Ectodermal cell (in vitro differentiated cells): Measurements from ENCODE around the gene MEGF9.

Source experiments
- H3K27ac ChIP-seq: 2 replicates; pipeline ENCODE4 v1.7.0; 2013; ENCODE audit warnings: mild to moderate bottlenecking, low read depth, low read length; ENCODE audit not compliant: insufficient read depth, poor library complexity, severe bottlenecking
- H3K27me3 ChIP-seq: 2 replicates; pipeline ENCODE4 v1.7.0; 2013; ENCODE audit warnings: mild to moderate bottlenecking, low read length; ENCODE audit not compliant: insufficient read depth, control insufficient read depth, poor library complexity, severe bottlenecking
- H3K36me3 ChIP-seq: one replicate; pipeline ENCODE4 v1.7.0; 2013; ENCODE audit warnings: low read length; ENCODE audit not compliant: control insufficient read depth, insufficient read depth
- H3K4me1 ChIP-seq: one replicate; pipeline ENCODE4 v1.7.0; 2013; ENCODE audit warnings: low read length; ENCODE audit not compliant: control insufficient read depth, insufficient read depth
- H3K4me3 ChIP-seq: 2 replicates; pipeline ENCODE4 v1.7.0; 2013; ENCODE audit warnings: low read depth, low read length, control low read depth; ENCODE audit not compliant: insufficient read depth
- H3K9me3 ChIP-seq: 2 replicates; pipeline ENCODE4 v1.7.0; 2013; ENCODE audit warnings: mild to moderate bottlenecking, low read length, moderate library complexity; ENCODE audit not compliant: control insufficient read depth
- WGBS, 2 experiments: methylation state at CpG; one replicate each; pipeline ENCODE4 v1.1.7; 2013; ENCODE audit warnings: missing lambda C conversion rate in 2 of 2; 5-methylcytosine and 5-hydroxymethylcytosine counted together

The MEGF9 gene

DNA sequence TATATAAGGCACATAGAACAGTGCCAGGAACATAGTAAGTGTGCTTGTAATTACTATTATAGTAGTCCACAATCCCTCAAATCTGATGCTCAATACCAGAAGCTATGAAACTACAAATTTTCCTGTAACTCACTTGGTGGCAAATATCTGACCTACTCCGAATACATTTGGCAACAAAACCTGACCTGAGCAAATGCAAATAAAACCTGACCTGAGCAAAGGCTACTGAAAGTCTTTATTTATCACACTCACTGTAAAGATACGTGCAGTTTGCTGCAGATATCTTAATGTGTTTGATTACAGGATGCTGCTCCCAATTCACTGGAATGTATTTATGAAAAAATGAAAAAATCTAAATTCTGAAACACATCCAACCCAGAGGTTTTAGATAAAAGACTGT is 7.1 kb downstream of the MEGF9 start:
- WGBS, 2 experiments = 95% methylated on average over 1 to 2 of the region's 2 CpGs
- Histone ChIP-seq H3K4me3 (no peak overlapping the region), H3K27me3 (peaks cover under 1% of the 10 kb centered on the region), H3K36me3 (no peaks in the 10 kb centered on the region), H3K27ac (no peak overlapping the region), H3K4me1 (no peaks in the 10 kb centered on the region), H3K9me3 (no peaks in the 10 kb centered on the region)

DNA sequence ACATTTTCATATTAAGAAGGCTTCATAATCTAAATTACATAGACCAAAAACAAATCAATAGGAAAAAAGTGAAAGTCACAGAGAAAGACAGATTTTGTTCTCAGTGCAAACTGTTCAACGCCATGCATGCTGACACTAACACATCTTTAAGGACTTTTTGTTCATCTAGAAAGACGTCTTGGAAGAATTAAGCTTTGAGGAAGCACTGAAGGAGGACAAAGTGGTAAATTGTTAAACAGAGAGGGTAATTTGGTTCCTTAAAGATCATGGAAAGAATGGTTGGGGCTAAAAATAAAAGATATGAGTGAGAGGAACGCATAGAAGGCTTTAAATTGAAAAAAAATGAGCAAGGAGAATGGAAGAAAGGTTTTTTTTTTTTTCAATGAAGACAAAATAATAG is 9.1 kb downstream of the MEGF9 start:
- 48 to 54% methylated on average over 3 of the region's 3 CpGs for WGBS, 2 experiments
- Histone ChIP-seq H3K9me3 (no peaks in the 10 kb centered on the region), H3K4me1 (no peaks in the 10 kb centered on the region), H3K27me3 (no peaks in the 10 kb centered on the region), H3K4me3 (no peak overlapping the region), H3K27ac (no peak overlapping the region), H3K36me3 (no peaks in the 10 kb centered on the region)

DNA sequence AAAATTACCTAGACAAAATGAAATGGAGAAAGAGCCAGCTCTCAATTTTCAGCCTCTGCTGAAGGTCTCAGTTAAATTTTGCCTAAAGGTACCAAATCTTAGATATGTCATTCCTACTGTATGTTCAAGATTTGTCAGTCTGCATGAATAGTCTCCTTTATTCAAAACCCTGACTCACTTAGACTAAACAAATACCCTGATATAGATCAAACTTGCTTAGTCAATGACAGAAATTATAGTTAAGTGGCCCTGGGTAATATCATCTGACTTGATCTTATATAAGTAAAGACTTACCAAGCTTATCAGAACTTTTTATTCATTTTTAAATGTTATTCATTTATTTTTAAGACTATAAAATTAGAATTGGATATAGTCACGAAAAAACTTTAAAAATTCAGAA is 12.2 kb downstream of the MEGF9 start:
- no CpG with 5 or more reads among the region's 1 CpG for WGBS, 2 experiments
- H3K27me3 ChIP-seq = no peaks in the 10 kb centered on the region
- no peaks in the 10 kb centered on the region for H3K9me3 ChIP-seq
- no peaks in the 10 kb centered on the region for H3K36me3 ChIP-seq
- H3K27ac ChIP-seq = no peak overlapping the region
- H3K4me3 ChIP-seq = no peak overlapping the region
- peaks cover 5% of the 10 kb centered on the region for H3K4me1 ChIP-seq

DNA sequence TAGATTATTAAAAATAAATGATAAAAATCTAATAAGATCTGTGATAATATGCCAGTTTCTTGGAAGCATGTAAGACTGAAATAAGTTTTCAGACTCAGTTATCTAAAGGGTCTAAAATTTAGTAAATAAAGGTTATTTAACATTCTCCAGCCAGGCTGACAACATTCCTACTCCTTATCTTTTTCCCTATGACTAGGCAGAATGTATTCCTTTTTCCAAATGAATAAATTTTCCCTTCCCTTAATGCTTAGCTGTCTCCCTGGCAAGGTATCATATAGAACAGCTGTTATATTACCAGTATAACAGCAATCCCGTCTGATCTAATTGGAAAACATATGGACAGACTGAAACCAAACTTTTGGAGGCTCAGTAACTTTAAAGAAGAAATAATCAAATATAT is 13.0 kb downstream of the MEGF9 start:
- 86 to 100% methylated on average over 1 of the region's 1 CpG for WGBS, 2 experiments
- peaks cover 5% of the 10 kb centered on the region for H3K4me1 ChIP-seq
- peaks cover 8% of the 10 kb centered on the region for H3K27me3 ChIP-seq
- no peaks in the 10 kb centered on the region for H3K36me3 ChIP-seq
- no peak overlapping the region for H3K27ac ChIP-seq
- no peak overlapping the region for H3K4me3 ChIP-seq
- no peaks in the 10 kb centered on the region for H3K9me3 ChIP-seq

DNA sequence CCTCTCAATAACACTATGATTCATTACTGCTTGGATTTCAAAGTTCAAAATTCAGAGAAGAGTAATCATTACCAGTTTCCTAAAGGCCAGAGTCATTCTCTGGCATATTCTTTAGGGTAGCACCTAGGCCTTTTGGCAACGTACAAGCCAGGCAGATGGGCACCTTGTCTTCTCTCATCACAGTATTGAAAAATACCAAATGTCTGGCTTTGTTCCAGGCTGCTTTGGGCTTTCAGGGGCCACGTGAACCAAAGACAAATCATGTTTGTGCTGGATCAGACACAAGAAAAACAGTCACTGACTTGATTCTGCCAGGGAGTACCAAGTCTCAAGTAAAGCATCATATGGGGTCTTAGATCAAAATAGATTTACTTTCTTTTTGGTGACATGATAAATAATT is 15.5 kb downstream of the MEGF9 start:
- H3K4me3 ChIP-seq = no peak overlapping the region
- H3K27me3 ChIP-seq = peaks cover 33% of the 10 kb centered on the region
- peaks cover 5% of the 10 kb centered on the region for H3K4me1 ChIP-seq
- H3K36me3 ChIP-seq = no peaks in the 10 kb centered on the region
- no peaks in the 10 kb centered on the region for H3K9me3 ChIP-seq
- no peak overlapping the region for H3K27ac ChIP-seq
- WGBS, 2 experiments = 86% methylated on average over 2 of the region's 2 CpGs

DNA sequence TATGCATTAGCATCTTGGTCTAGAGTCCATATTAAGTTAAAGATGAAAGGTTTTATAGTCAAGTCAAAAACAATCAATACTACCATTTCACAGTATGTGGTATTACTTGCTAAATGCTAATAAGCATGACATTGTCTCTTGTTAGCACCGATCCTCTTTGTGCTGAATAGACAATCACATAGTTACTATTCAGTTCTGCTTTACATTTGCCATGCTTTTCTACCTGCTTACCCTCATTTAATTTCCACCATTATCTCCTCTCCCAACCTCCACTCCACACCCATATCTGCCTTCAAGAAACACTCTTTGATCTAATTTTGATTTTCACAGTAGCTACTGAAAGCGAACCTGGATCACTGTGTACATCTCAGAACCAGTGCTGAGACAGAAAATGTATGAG is 16.8 kb downstream of the MEGF9 start:
- H3K4me1 ChIP-seq = peaks cover 5% of the 10 kb centered on the region
- WGBS, 2 experiments = 59 to 76% methylated on average over 2 of the region's 2 CpGs
- no peak overlapping the region for H3K27ac ChIP-seq
- no peak overlapping the region for H3K4me3 ChIP-seq
- H3K36me3 ChIP-seq = no peaks in the 10 kb centered on the region
- H3K27me3 ChIP-seq = peaks cover 46% of the 10 kb centered on the region
- no peaks in the 10 kb centered on the region for H3K9me3 ChIP-seq

DNA sequence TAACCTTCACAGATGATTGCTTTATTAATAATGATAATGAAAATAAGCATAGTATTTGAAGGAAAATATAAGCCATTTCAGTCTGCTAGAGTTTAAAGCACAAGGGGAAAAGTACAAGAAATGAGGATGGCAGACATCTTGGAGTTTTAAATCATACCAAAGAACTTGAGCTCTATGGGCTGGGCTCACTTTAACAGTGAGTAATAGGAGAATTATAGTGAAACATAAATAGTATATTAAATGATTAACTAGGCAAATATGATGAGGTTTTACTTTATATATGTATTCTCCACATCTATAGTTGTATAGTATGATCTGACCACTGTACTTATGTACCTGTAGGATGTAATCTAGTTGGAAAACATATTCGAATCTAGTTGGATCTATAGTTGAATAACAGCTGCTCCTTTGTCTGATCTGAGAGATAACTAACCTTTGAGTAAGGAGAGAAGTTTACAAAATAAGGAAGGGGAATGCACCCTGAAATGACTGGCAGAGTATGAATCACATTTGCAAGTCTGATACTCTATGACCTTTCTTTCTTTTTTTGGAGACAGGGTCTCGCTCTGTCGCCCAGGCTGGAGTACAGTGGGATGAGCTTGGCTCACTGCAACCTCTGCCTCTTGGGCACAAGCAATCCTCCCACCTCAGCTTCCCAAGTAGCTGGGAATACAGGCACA is 17.6 kb downstream of the MEGF9 start:
- H3K27me3 ChIP-seq = peaks cover 53% of the 10 kb centered on the region
- no peak overlapping the region for H3K4me3 ChIP-seq
- no peaks in the 10 kb centered on the region for H3K36me3 ChIP-seq
- no peak overlapping the region for H3K27ac ChIP-seq
- peaks cover 5% of the 10 kb centered on the region for H3K4me1 ChIP-seq
- 89 to 94% methylated on average over 3 of the region's 3 CpGs for WGBS, 2 experiments
- H3K9me3 ChIP-seq = no peaks in the 10 kb centered on the region

DNA sequence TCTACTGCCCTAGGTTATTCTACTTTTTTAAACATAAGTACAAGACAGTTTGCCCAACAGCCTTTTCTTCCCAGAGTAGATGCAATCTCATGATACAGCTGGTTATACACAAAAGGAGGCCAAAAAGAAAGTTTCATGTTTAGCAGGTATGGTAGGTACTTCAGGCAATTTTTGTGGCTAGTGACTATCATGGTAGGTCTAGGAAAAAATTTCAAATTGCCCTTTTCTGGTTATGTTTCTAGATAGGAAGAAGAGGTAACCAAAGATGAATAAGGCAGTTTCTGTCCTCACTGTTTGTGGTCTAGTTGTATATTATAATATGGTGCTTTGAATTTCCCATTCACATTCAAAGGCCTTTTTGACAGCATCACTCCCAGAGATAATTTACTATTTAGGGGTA is 19.7 kb downstream of the MEGF9 start:
- Histone ChIP-seq H3K27ac (no peak overlapping the region), H3K9me3 (no peaks in the 10 kb centered on the region), H3K4me3 (no peak overlapping the region), H3K36me3 (no peaks in the 10 kb centered on the region), H3K27me3 (peaks cover 75% of the 10 kb centered on the region), H3K4me1 (peaks cover 16% of the 10 kb centered on the region)

DNA sequence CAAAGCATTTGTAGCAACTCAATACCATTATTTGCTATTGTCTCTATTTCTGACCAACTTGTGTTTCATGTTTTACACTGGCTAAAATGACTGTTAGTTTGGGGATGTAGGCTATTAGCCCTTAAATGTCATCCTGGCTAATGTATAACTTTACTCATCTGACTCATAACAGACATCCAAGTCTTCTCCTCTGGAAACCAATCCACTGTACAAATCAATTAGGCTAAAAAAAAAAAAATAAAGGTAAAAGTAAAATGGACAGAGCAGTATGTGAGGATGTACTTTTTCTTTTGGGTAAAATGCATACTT is 20.6 kb downstream of the MEGF9 start:
- H3K9me3 ChIP-seq = no peaks in the 10 kb centered on the region
- peaks cover 84% of the 10 kb centered on the region for H3K27me3 ChIP-seq
- no peaks in the 10 kb centered on the region for H3K36me3 ChIP-seq
- H3K4me3 ChIP-seq = no peak overlapping the region
- peaks cover 16% of the 10 kb centered on the region for H3K4me1 ChIP-seq
- H3K27ac ChIP-seq = no peak overlapping the region

DNA sequence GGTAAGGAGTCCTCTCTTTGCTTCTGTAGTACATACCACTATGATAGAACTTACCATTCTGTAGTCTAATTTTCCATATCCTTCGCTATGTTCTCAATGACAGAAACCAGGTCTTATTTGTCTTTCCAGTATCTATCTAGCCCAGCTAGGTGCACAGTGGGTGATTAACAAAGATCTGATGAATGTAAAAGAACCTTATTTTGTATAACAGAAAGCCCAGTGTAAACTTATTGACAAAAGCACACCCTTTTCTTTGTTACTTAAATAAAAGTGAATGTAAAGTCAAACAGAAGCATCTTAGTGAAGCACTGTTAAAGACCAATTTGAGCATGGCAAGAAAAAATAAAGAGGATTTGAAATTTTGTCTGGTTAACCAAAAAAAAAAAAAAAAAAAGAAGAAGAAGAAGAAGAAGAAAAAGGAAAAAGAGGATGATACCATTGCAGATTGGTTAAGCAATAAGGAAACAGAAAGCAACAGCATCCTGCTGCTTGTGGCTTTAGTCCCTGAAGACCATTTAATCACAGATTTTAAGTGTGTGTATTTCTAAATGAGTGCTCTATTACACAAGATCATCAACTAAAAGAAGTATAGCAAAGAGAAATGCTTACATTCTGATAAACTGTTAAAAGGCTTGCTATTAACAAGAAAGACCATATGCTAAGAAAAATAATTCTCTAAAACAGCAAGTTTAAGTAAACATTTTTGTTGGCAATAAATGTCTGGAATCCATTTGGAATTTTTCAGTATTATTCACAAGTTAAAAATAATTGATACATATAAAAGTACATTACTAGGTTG is 21.2 kb downstream of the MEGF9 start:
- H3K4me1 ChIP-seq = peaks cover 15% of the 10 kb centered on the region
- H3K27me3 ChIP-seq = peaks cover 89% of the 10 kb centered on the region
- H3K27ac ChIP-seq = no peak overlapping the region
- no peak overlapping the region for H3K4me3 ChIP-seq
- no peaks in the 10 kb centered on the region for H3K36me3 ChIP-seq
- 12 to 33% methylated on average over 1 of the region's 1 CpG for WGBS, 2 experiments
- H3K9me3 ChIP-seq = no peaks in the 10 kb centered on the region
